Sigmoid colon (tissue), 7 donors: Measurements from ENCODE around the gene SYNE3. TPM values are rescaled to one million over a fixed set of nuclear protein-coding genes. Genes with fewer than 3 reads are reported as not detected.

Experiments
- DNase-seq: peaks from one replicate; pipeline ENCODE4 v3.0.0-alpha.2; 2019
- H3K27ac ChIP-seq, 4 donors: fragments of 200-600 bp; sonication (generic); one replicate each; pipeline ENCODE4 v1.5.1; 2016 to 2019; ENCODE audit warnings: mild to moderate bottlenecking in 1 of 4
- H3K27me3 ChIP-seq, 3 donors: fragments of 200-600 bp; sonication (generic); one replicate each; pipeline ENCODE4 v1.5.1; 2019; ENCODE audit warnings: mild to moderate bottlenecking in 1 of 3
- H3K36me3 ChIP-seq, 4 donors: fragments of 200-600 bp; sonication (generic); one replicate each; pipeline ENCODE4 v1.5.1; 2016 to 2019
- H3K4me1 ChIP-seq, 4 donors: fragments of 200-600 bp; sonication (generic); one replicate each; pipeline ENCODE4 v1.5.1; 2017 to 2019
- H3K4me3 ChIP-seq, 4 donors: fragments of 200-600 bp; sonication (generic); one replicate each; pipeline ENCODE4 v1.5.1; 2017 to 2019; ENCODE audit warnings: mild to moderate bottlenecking in 2 of 4, moderate library complexity in 1 of 4
- H3K9me3 ChIP-seq, 4 donors: fragments of 200-600 bp in 3 of 4; sonication (generic) in 3 of 4; one replicate each; pipeline versions ENCODE4 v1.5.1 to v1.6.1; 2013 to 2019
- CTCF ChIP-seq, 4 experiments: fragments of 450-650 bp in 3 of 4; fragments of 200-600 bp in 1 of 4; IDR thresholded peaks; one replicate each; pipeline ENCODE4 v1.5.1; 2016 to 2019; ENCODE audit warnings: antibody characterized with exemption in 4 of 4, mild to moderate bottlenecking in 3 of 4, moderate library complexity in 2 of 4
- EP300 ChIP-seq, 4 donors: sonication (generic); formaldehyde crosslinking; IDR thresholded peaks; one replicate each; pipeline ENCODE4 v1.6.1; 2017; ENCODE audit warnings: antibody characterized with exemption in 4 of 4
- POLR2A ChIP-seq, 2 donors: fragments of 450-650 bp; IDR thresholded peaks; one replicate each; pipeline ENCODE4 v1.6.1; 2016; ENCODE audit warnings: antibody characterized with exemption in 2 of 2, mild to moderate bottlenecking in 2 of 2, moderate library complexity in 2 of 2
- POLR2AphosphoS5 ChIP-seq, 4 donors: sonication (generic); formaldehyde crosslinking; IDR thresholded peaks; one replicate each; pipeline ENCODE4 v1.6.1; 2017; ENCODE audit warnings: antibody characterized with exemption in 4 of 4
- WGBS, 2 donors: extraction: QIAGEN DNeasy Blood & Tissue Kit; methylation state at CpG; one replicate each; pipeline ENCODE4 v1.1.7; 2013; 5-methylcytosine and 5-hydroxymethylcytosine counted together
- intact Hi-C: fragments of 100-400 bp; cut with DNase I; formaldehyde crosslinking; loops from one replicate; pipeline ENCODE4 v1.15.1; 2023
- polyA plus RNA-seq, 3 donors: library from polyadenylated mRNA; stranded (reverse); fragments of 200-250 nt; gene quantifications; one replicate each; pipeline ENCODE4 v1.2.3, GENCODE V29; 2013
- total RNA-seq, 4 donors: library from RNA; depleted of rRNA; stranded (reverse); fragments of >200 nt; gene quantifications; one replicate each; pipeline ENCODE4 v1.1.0, GENCODE V29; 2016
- donor health status: healthy with polysubstance abuse.
- donor health status: Bipolar disorder and iron deficiency.
- donor health status: healthy.

SYNE3 gene
- total and polyA plus RNA-seq, 7 donors: 0.69 to 11.8 (median 6.3) TPM

DNA sequence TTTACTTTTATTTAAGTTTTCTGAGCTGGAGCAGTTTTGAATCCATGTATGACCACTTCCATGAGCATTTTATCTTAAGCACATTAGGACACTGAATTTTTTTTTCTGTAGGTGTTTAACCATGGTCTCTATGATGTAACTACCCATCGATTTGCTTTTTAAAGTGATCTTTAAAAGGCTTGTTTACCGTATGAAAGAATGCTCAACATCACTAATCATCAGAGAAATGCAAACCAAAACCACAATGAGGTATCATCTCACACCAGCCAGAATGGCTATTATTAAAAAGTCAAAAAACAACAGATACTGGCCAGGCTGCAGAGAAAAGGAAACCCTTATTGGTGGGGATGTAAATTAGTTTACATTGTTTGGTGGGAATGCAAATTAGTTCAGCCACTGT is 41.4 kb upstream of the SYNE3 start:
- no peaks in the 10 kb centered on the region for H3K9me3 ChIP-seq
- no peaks in the 10 kb centered on the region for H3K27me3 ChIP-seq
- WGBS, 2 donors: 63 to 84% methylated on average over 2 of the region's 2 CpGs
- H3K4me3 ChIP-seq: no peak overlapping the region
- no peaks in the 10 kb centered on the region for H3K36me3 ChIP-seq
- no peak for DNase-seq
- H3K4me1 ChIP-seq: no peaks in the 10 kb centered on the region
- intact Hi-C loops: no loop called here
- no peak overlapping the region for H3K27ac ChIP-seq
- TF ChIP-seq CTCF (IDR thresholded peaks at IDR 0.05): no peak

DNA sequence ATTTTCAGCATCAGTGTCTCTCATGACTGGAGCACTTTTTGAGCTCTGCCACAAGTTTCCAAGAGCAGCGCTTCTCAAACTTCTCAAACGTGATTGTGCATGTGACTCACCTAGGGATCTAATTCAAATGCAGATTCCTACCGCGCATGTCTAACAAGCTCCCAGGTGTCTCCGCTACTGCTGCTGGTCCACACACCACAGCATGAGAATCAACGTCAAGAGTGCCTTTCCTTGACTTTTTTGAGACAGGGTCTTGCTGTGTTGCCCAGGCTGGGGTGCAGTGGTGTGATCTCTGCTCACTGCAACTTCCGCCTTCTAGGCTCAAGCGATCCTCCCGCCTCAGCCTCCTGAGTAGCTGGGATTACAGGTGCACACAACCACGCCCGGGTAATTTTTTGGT is 40.8 kb upstream of the SYNE3 start:
- Histone ChIP-seq H3K9me3 (no peaks in the 10 kb centered on the region), H3K4me3 (no peak overlapping the region), H3K27ac (no peak overlapping the region), H3K4me1 (no peaks in the 10 kb centered on the region), H3K36me3 (no peaks in the 10 kb centered on the region), H3K27me3 (no peaks in the 10 kb centered on the region)
- no peak for DNase-seq
- 90 to 93% methylated on average over 11 of the region's 11 CpGs for WGBS, 2 donors
- intact Hi-C loops: no loop called here
- no peak for TF ChIP-seq POLR2AphosphoS5 (IDR thresholded peaks at IDR 0.05)

- H3K27ac ChIP-seq: no peak overlapping the region
- DNase-seq: no peak
- intact Hi-C loops: no loop called here
- H3K27me3 ChIP-seq: no peaks in the 10 kb centered on the region
- TF ChIP-seq CTCF (IDR thresholded peaks at IDR 0.05): no peak
- TF ChIP-seq POLR2AphosphoS5 (IDR thresholded peaks at IDR 0.05): no peak
- no peak for TF ChIP-seq EP300 (IDR thresholded peaks at IDR 0.05)
- no peak for TF ChIP-seq POLR2A (IDR thresholded peaks at IDR 0.05)
- no peaks in the 10 kb centered on the region for H3K9me3 ChIP-seq
- H3K4me1 ChIP-seq: no peaks in the 10 kb centered on the region
- no peak overlapping the region for H3K4me3 ChIP-seq
- H3K36me3 ChIP-seq: no peaks in the 10 kb centered on the region
- 95 to 96% methylated on average over 10 of the region's 10 CpGs for WGBS, 2 donors
Measured at GRCh38 chr14:95555053-95555452, 38.6 kb upstream of the SYNE3 start.

- Histone ChIP-seq H3K36me3 (no peaks in the 10 kb centered on the region), H3K4me1 (no peaks in the 10 kb centered on the region), H3K27ac (no peak overlapping the region), H3K9me3 (no peaks in the 10 kb centered on the region), H3K4me3 (no peak overlapping the region), H3K27me3 (no peaks in the 10 kb centered on the region)
- 93 to 94% methylated on average over 7 of the region's 7 CpGs for WGBS, 2 donors
- intact Hi-C loops: no loop called here
- DNase-seq: no peak
- TF ChIP-seq EP300 (IDR thresholded peaks at IDR 0.05) (no peak), POLR2A (IDR thresholded peaks at IDR 0.05) (no peak), CTCF (IDR thresholded peaks at IDR 0.05) (no peak), POLR2AphosphoS5 (IDR thresholded peaks at IDR 0.05) (no peak)
Measured at GRCh38 chr14:95553141-95553540, 36.7 kb upstream of the SYNE3 start.

DNA sequence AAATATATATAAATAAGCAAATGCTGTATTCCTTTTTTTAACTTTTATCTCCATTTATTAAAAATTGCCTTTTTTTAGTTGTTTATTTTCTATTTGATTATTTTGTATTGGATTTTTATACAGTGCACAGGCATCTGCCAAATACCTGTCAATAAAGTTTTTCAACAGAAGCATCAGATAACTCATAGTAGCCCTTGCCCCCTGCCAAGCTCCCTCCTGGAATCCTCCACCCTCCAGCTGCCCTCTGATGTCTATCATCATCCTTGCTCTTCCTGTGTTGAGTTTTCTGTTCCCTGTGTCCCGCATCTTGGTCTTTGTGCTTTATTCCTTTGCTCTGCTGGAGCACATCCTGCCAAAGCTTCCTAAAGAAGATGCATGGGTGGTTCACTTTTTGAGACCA is 35.0 kb upstream of the SYNE3 start:
- Histone ChIP-seq H3K4me1 (no peaks in the 10 kb centered on the region), H3K27me3 (no peaks in the 10 kb centered on the region), H3K4me3 (no peak overlapping the region), H3K27ac (no peak overlapping the region), H3K9me3 (no peaks in the 10 kb centered on the region), H3K36me3 (no peaks in the 10 kb centered on the region)
- WGBS, 2 donors: 97 to 99% methylated on average over 1 of the region's 1 CpG
- DNase-seq: no peak
- intact Hi-C loops: no loop called here
- TF ChIP-seq EP300 (IDR thresholded peaks at IDR 0.05) (no peak), CTCF (IDR thresholded peaks at IDR 0.05) (no peak), POLR2A (IDR thresholded peaks at IDR 0.05) (no peak), POLR2AphosphoS5 (IDR thresholded peaks at IDR 0.05) (no peak)
